HepG2 (cell line): ENCODE results near the gene NINJ2. TPM values are rescaled to one million over a fixed set of nuclear protein-coding genes. Genes with fewer than 3 reads are reported as not detected.
A peak's percentile ranks its signal among the peaks of the same experiment; 100 is the strongest.

Experiments used
- EEA1 ChIP-seq: sonication (generic); formaldehyde crosslinking; IDR thresholded peaks from 2 replicates; pipeline ENCODE4 v1.5.1; 2020; ENCODE audit warnings: mild to moderate bottlenecking, missing genetic modification reagents, borderline replicate concordance
- FOXO1 ChIP-seq: sonication (generic); formaldehyde crosslinking; IDR thresholded peaks from 2 replicates; pipeline ENCODE4 v1.4.0; 2020; ENCODE audit warnings: missing genetic modification reagents
- HMG20B ChIP-seq: conservative IDR thresholded peaks from 2 replicates; pipeline ENCODE4 v1.6.1; 2016; ENCODE audit warnings: missing genetic modification reagents, missing compliant biosample characterization
- HMGA1 ChIP-seq: sonication (generic); formaldehyde crosslinking; conservative IDR thresholded peaks from 2 replicates; pipeline ENCODE4 v1.4.0; 2020; ENCODE audit warnings: missing genetic modification reagents
- KAT7 ChIP-seq: IDR thresholded peaks from 2 replicates; pipeline ENCODE4 v1.6.1; 2018; ENCODE audit warnings: borderline replicate concordance, missing compliant biosample characterization
- KDM3A ChIP-seq: IDR thresholded peaks from 2 replicates; pipeline ENCODE4 v1.6.1; 2018; ENCODE audit warnings: low read depth, missing compliant biosample characterization
- MAFK ChIP-seq, 2 experiments: IDR thresholded peaks in 1 of 2; conservative IDR thresholded peaks in 1 of 2; 2 replicates each; pipeline ENCODE4 v1.6.1; 2011; ENCODE audit warnings: improper control_type of control experiment in 2 of 2, low read length in 2 of 2
- MIER3 ChIP-seq: IDR thresholded peaks from 2 replicates; pipeline ENCODE4 v1.6.1; 2016; ENCODE audit warnings: missing compliant biosample characterization, borderline replicate concordance
- NCOA1 ChIP-seq: sonication (generic); formaldehyde crosslinking; IDR thresholded peaks from 2 replicates; pipeline ENCODE4 v1.9.0; 2021; ENCODE audit warnings: missing genetic modification reagents
- RXRA ChIP-seq: sonication (generic); formaldehyde crosslinking; IDR thresholded peaks from 2 replicates; pipeline ENCODE4 v1.5.1; 2020; ENCODE audit warnings: missing genetic modification reagents
- TGIF2 ChIP-seq: IDR thresholded peaks from 2 replicates; pipeline ENCODE4 v1.6.1; 2016; ENCODE audit warnings: control low read depth, missing compliant biosample characterization
- TMF1 ChIP-seq: sonication (generic); formaldehyde crosslinking; IDR thresholded peaks from 2 replicates; pipeline ENCODE4 v1.8.1; 2022; ENCODE audit warnings: low read depth, missing genetic modification reagents
- ZBTB38 ChIP-seq: sonication (generic); formaldehyde crosslinking; IDR thresholded peaks from 2 replicates; pipeline ENCODE4 v1.5.1; 2020; ENCODE audit warnings: mild to moderate bottlenecking, missing genetic modification reagents
- ZNF282 ChIP-seq: fragments of 450-650 bp; IDR thresholded peaks from 2 replicates; pipeline ENCODE4 v1.6.1; 2018; ENCODE audit not compliant: partially characterized antibody
- ZNF326 ChIP-seq: sonication (generic); formaldehyde crosslinking; IDR thresholded peaks from 2 replicates; pipeline ENCODE4 v1.4.0; 2020; ENCODE audit warnings: missing genetic modification reagents, borderline replicate concordance
- ZNF484 ChIP-seq: sonication (generic); formaldehyde crosslinking; IDR thresholded peaks from 2 replicates; pipeline ENCODE4 v1.5.1; 2020; ENCODE audit warnings: mild to moderate bottlenecking, low read depth, missing genetic modification reagents, borderline replicate concordance
- ZNF670 ChIP-seq: sonication (generic); formaldehyde crosslinking; IDR thresholded peaks from 2 replicates; pipeline ENCODE4 v1.8.0; 2022; ENCODE audit warnings: mild to moderate bottlenecking, missing genetic modification reagents, borderline replicate concordance
- ZNF773 ChIP-seq: sonication (generic); formaldehyde crosslinking; IDR thresholded peaks from 2 replicates; pipeline ENCODE4 v1.4.0; 2020; ENCODE audit warnings: missing genetic modification reagents, borderline replicate concordance
- ZNF788 ChIP-seq: sonication (generic); formaldehyde crosslinking; IDR thresholded peaks from 2 replicates; pipeline ENCODE4 v1.5.0; 2020; ENCODE audit warnings: mild to moderate bottlenecking, missing genetic modification reagents, borderline replicate concordance
- polyA plus RNA-seq, 8 experiments: library from polyadenylated mRNA; depleted of rRNA in 3 of 8; stranded (reverse) in 7 of 8; unstranded in 1 of 8; fragments of >200 nt; fragmentation: Illumina TruSeq in 4 of 8; extraction: Trizol in 4 of 8; gene quantifications; 2 replicates each; pipeline versions ENCODE4 v1.2.1 to v1.2.3, GENCODE V29; 2011 to 2016; ENCODE audit warnings: low read depth in 4 of 8, missing spikeins in 1 of 8, mixed read lengths in 1 of 8; ENCODE audit not compliant: insufficient read depth in 1 of 8
- total RNA-seq, 5 experiments: library from RNA; depleted of rRNA; stranded (reverse); fragments of >200 nt; fragmentation: Illumina TruSeq; extraction: Trizol; gene quantifications; 2 replicates each; pipeline ENCODE4 v1.2.3, GENCODE V29; 2016; ENCODE audit warnings: low read depth in 1 of 5
- TF ChIP-seq, protein P1 (sequence below): sonication (generic); formaldehyde crosslinking; conservative IDR thresholded peaks from 2 replicates; pipeline ENCODE4 v1.8.1; 2023; ENCODE audit warnings: missing genetic modification reagents
- TF ChIP-seq, protein P2 (sequence below): sonication (generic); formaldehyde crosslinking; IDR thresholded peaks from 2 replicates; pipeline ENCODE4 v1.5.0; 2020; ENCODE audit warnings: mild to moderate bottlenecking, missing genetic modification reagents, moderate library complexity
- TF ChIP-seq, protein P3 (sequence below): sonication (generic); formaldehyde crosslinking; IDR thresholded peaks from 2 replicates; pipeline ENCODE4 v1.4.0; 2020; ENCODE audit warnings: missing genetic modification reagents
- TF ChIP-seq, protein P4 (sequence below): sonication (generic); formaldehyde crosslinking; IDR thresholded peaks from 2 replicates; pipeline ENCODE4 v1.4.0; 2020; ENCODE audit warnings: mild to moderate bottlenecking, missing genetic modification reagents
- TF ChIP-seq, protein P5 (sequence below): sonication (generic); formaldehyde crosslinking; IDR thresholded peaks from 2 replicates; pipeline ENCODE4 v1.9.0; 2022; ENCODE audit warnings: missing genetic modification reagents, mild to moderate bottlenecking, borderline replicate concordance

NINJ2 gene
- total and polyA plus RNA-seq, 2 of the 13 experiments (the other 11 are each of a cell fraction or from before 2014, with no cell fraction given): 0.62 to 3.8 TPM

DNA sequence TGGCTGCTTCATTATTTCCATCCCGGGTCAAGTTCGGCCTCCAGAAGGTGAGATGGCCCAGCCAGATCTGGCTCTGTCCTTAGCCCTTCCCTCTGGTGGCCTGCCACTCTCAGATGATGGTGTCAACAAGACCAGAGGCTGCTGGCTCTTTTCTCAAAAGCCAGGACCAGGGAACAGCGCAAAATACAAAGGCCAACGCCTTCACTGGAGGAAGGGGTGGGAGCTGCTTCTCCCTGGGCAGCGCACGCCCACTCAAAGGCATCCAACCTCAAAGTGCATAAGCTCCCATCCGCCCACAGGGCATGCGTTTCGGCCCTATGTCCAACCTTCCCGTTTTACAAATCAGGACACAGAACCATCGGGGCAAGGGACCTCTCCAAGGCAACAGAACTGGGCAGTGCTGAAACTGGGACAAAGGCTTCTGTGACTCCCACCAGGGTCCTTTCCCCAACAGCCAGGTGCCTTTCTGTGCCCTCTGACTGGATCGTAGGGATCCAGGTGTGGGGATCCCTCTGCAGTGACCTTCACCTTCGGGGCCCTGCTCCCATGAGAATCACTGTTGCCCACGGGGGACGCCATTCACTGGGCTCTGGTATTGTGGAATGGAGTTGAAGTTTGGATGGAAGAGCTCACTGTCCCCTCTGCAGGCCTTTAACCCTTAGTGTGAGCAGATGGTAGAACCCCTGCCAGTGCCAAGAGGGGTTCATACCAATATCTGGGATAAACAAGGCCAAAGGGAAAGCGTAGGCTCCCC, 76.8 kb downstream of the NINJ2 start (continued):
- no peak for TF ChIP-seq HMGA1 (CRISPR knock-in tag)
- TF ChIP-seq, protein P1, sequence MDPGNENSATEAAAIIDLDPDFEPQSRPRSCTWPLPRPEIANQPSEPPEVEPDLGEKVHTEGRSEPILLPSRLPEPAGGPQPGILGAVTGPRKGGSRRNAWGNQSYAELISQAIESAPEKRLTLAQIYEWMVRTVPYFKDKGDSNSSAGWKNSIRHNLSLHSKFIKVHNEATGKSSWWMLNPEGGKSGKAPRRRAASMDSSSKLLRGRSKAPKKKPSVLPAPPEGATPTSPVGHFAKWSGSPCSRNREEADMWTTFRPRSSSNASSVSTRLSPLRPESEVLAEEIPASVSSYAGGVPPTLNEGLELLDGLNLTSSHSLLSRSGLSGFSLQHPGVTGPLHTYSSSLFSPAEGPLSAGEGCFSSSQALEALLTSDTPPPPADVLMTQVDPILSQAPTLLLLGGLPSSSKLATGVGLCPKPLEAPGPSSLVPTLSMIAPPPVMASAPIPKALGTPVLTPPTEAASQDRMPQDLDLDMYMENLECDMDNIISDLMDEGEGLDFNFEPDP (CRISPR knock-in tag): no peak
- no peak for TF ChIP-seq TMF1 (CRISPR knock-in tag)
- 0 out of 2 replicates have a peak, but pooled peaks have one; percentile 26 for TF ChIP-seq ZNF788 (CRISPR knock-in tag)
- no peak for TF ChIP-seq RXRA
- TF ChIP-seq, protein P2, sequence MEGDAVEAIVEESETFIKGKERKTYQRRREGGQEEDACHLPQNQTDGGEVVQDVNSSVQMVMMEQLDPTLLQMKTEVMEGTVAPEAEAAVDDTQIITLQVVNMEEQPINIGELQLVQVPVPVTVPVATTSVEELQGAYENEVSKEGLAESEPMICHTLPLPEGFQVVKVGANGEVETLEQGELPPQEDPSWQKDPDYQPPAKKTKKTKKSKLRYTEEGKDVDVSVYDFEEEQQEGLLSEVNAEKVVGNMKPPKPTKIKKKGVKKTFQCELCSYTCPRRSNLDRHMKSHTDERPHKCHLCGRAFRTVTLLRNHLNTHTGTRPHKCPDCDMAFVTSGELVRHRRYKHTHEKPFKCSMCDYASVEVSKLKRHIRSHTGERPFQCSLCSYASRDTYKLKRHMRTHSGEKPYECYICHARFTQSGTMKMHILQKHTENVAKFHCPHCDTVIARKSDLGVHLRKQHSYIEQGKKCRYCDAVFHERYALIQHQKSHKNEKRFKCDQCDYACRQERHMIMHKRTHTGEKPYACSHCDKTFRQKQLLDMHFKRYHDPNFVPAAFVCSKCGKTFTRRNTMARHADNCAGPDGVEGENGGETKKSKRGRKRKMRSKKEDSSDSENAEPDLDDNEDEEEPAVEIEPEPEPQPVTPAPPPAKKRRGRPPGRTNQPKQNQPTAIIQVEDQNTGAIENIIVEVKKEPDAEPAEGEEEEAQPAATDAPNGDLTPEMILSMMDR (CRISPR knock-in tag): no peak
- no peak for TF ChIP-seq MAFK (conservative IDR thresholded peaks at IDR 0.05 in 1 of 2, IDR thresholded peaks at IDR 0.05 in 1 of 2; ENCODE audit: low read length in 2 of 2)
- no peak for TF ChIP-seq MIER3
- TF ChIP-seq ZNF484 (CRISPR knock-in tag): no peak
- peak; percentile 69; the same call in 1 of the 2 replicates for TF ChIP-seq ZBTB38 (CRISPR knock-in tag)
- no peak for TF ChIP-seq EEA1
- TF ChIP-seq NCOA1 (CRISPR knock-in tag): no peak
- no peak for TF ChIP-seq ZNF326 (CRISPR knock-in tag)
- no peak for TF ChIP-seq HMG20B (CRISPR knock-in tag)
- no peak for TF ChIP-seq KDM3A
- TF ChIP-seq ZNF670 (CRISPR knock-in tag): no peak
- TF ChIP-seq, protein P3, sequence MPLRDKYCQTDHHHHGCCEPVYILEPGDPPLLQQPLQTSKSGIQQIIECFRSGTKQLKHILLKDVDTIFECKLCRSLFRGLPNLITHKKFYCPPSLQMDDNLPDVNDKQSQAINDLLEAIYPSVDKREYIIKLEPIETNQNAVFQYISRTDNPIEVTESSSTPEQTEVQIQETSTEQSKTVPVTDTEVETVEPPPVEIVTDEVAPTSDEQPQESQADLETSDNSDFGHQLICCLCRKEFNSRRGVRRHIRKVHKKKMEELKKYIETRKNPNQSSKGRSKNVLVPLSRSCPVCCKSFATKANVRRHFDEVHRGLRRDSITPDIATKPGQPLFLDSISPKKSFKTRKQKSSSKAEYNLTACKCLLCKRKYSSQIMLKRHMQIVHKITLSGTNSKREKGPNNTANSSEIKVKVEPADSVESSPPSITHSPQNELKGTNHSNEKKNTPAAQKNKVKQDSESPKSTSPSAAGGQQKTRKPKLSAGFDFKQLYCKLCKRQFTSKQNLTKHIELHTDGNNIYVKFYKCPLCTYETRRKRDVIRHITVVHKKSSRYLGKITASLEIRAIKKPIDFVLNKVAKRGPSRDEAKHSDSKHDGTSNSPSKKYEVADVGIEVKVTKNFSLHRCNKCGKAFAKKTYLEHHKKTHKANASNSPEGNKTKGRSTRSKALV (CRISPR knock-in tag): no peak
- TF ChIP-seq, protein P4, sequence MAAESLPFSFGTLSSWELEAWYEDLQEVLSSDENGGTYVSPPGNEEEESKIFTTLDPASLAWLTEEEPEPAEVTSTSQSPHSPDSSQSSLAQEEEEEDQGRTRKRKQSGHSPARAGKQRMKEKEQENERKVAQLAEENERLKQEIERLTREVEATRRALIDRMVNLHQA: no peak
- no peak for TF ChIP-seq ZNF282
- TF ChIP-seq FOXO1 (CRISPR knock-in tag): no peak
- TF ChIP-seq, protein P5, sequence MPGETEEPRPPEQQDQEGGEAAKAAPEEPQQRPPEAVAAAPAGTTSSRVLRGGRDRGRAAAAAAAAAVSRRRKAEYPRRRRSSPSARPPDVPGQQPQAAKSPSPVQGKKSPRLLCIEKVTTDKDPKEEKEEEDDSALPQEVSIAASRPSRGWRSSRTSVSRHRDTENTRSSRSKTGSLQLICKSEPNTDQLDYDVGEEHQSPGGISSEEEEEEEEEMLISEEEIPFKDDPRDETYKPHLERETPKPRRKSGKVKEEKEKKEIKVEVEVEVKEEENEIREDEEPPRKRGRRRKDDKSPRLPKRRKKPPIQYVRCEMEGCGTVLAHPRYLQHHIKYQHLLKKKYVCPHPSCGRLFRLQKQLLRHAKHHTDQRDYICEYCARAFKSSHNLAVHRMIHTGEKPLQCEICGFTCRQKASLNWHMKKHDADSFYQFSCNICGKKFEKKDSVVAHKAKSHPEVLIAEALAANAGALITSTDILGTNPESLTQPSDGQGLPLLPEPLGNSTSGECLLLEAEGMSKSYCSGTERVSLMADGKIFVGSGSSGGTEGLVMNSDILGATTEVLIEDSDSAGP (CRISPR knock-in tag): no peak
- no peak for TF ChIP-seq KAT7 (CRISPR knock-in tag)
- no peak for TF ChIP-seq ZNF773 (CRISPR knock-in tag)
- no peak for TF ChIP-seq TGIF2 (CRISPR knock-in tag)
